ENCODE data around the gene ADAM10.

ADAM10 gene

GRCh38 chr15:58552505-58553364 lies 196.8 kb downstream of the ADAM10 start:
- DNase-seq (ENCODE audit: low read depth in 2 of 2) = no peak

GRCh38 chr15:58551764-58552504 lies 197.6 kb downstream of the ADAM10 start:
- DNase-seq (ENCODE audit: low read depth in 2 of 2) = no peak

GRCh38 chr15:58551084-58551763 lies 198.3 kb downstream of the ADAM10 start:
- no peak for DNase-seq (ENCODE audit: low read depth in 2 of 2)

GRCh38 chr15:58549785-58550074 lies 199.8 kb downstream of the ADAM10 start:
- no peak for DNase-seq (ENCODE audit: low read depth in 2 of 2)

GRCh38 chr15:58549013-58549784 lies 200.3 kb downstream of the ADAM10 start:
- DNase-seq (ENCODE audit: low read depth in 2 of 2) = no peak

GRCh38 chr15:58548308-58549012 lies 201.0 kb downstream of the ADAM10 start:
- DNase-seq (ENCODE audit: low read depth in 2 of 2) = no peak

GRCh38 chr15:58547628-58548307 lies 201.7 kb downstream of the ADAM10 start:
- no peak for DNase-seq (ENCODE audit: low read depth in 2 of 2)

- no peak for DNase-seq (ENCODE audit: low read depth in 2 of 2)
Measured at GRCh38 chr15:58546635-58547627, 202.6 kb downstream of the ADAM10 start.

- no peak for DNase-seq (ENCODE audit: low read depth in 2 of 2)
Measured at GRCh38 chr15:58546066-58546591, 203.4 kb downstream of the ADAM10 start.

GRCh38 chr15:58545307-58546065 lies 204.0 kb downstream of the ADAM10 start:
- DNase-seq (ENCODE audit: low read depth in 2 of 2) = no peak

GRCh38 chr15:58544756-58545155 lies 204.8 kb downstream of the ADAM10 start:
- DNase-seq (ENCODE audit: low read depth in 2 of 2) = no peak

GRCh38 chr15:58543664-58544335 lies 205.7 kb downstream of the ADAM10 start:
- no peak for DNase-seq (ENCODE audit: low read depth in 2 of 2)

GRCh38 chr15:58541410-58542087 lies 208.0 kb downstream of the ADAM10 start:
- DNase-seq (ENCODE audit: low read depth in 2 of 2) = no peak

GRCh38 chr15:58539548-58539947 lies 210.0 kb downstream of the ADAM10 start:
- no peak for DNase-seq (ENCODE audit: low read depth in 2 of 2)

- DNase-seq (ENCODE audit: low read depth in 2 of 2) = no peak
Measured at GRCh38 chr15:58538901-58539300, 210.6 kb downstream of the ADAM10 start.
